ENCODE results near the gene TMEM60. TPM values are rescaled to one million over a fixed set of nuclear protein-coding genes. Genes with fewer than 3 reads are reported as not detected.
"Not testable (repeated sequence)": the region's sequence is repeated elsewhere in the genome, so short reads cannot be mapped to it uniquely, and the experiment has no call there.

TMEM60 gene
- polyA plus RNA-seq, 4 donors, result 12.3 to 31.9 (median 17.2) TPM

DNA sequence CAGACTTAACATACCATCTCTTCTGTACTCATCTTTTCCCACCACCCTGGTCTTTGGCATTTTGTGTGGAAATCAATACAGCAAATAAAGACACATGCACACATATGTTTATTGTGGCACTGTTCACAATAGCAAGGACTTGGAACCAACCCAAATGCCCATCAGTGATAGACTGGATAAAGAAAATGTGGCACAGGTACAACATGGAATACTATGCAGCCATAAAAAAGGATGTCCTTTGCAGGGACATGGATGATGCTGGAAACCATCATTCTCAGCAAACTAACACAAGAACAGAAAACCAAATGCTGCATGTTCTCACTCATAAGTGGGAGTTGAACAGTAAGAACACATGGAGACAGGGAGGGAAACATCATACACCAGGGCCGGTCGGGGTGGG lies 38.2 kb upstream of the TMEM60 start:
- H3K4me3 ChIP-seq (ENCODE audit: low read depth in 1 of 3, low read length in 3 of 3); H3K27me3 ChIP-seq (ENCODE audit: control insufficient read depth in 3 of 3, insufficient read depth in 3 of 3, low read length in 3 of 3); FAIRE-seq; DNase-seq; H3K27ac ChIP-seq (ENCODE audit: low read depth in 1 of 3, low read length in 2 of 3); H3K36me3 ChIP-seq (ENCODE audit: control insufficient read depth in 3 of 3, insufficient read depth in 2 of 3, low read depth in 1 of 3, low read length in 3 of 3); H3K4me1 ChIP-seq (ENCODE audit: control insufficient read depth in 3 of 3, insufficient read depth in 2 of 3, low read depth in 1 of 3, low read length in 2 of 3); H3K9me3 ChIP-seq (ENCODE audit: control insufficient read depth in 2 of 2, insufficient read depth in 1 of 2, low read depth in 1 of 2, low read length in 1 of 2): not testable (repeated sequence)
- 96 to 100% (median 96%) methylated on average over 2 of the region's 2 CpGs for WGBS, 3 donors

DNA sequence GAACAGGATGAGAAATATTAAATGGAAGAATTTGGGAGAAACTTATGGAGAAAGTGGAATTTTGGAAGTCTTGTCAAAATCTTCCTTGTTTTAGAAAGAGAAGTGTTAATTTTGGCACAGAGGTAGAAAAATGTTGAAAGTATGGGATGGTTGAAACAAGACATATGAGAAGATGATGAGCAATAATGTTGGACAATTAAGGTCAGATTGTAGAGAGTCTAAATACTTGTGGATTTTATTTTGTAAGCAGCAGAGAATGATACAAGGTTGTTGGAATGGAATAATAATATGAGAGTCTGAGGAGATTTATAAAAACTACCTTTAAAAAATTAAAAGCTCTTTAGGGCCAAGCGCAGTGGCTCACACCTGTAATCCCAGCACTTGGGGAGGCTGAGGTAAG lies 34.9 kb upstream of the TMEM60 start:
- Histone ChIP-seq H3K9me3 (ENCODE audit: control insufficient read depth in 2 of 2, insufficient read depth in 1 of 2, low read depth in 1 of 2, low read length in 1 of 2) (no peaks in the 10 kb centered on the region), H3K36me3 (ENCODE audit: control insufficient read depth in 3 of 3, insufficient read depth in 2 of 3, low read depth in 1 of 3, low read length in 3 of 3) (no peaks in the 10 kb centered on the region), H3K4me1 (ENCODE audit: control insufficient read depth in 3 of 3, insufficient read depth in 2 of 3, low read depth in 1 of 3, low read length in 2 of 3) (peaks cover 3 to 9% (median 3%) of the 10 kb centered on the region in 3 donors), H3K4me3 (ENCODE audit: low read depth in 1 of 3, low read length in 3 of 3) (no peak overlapping the region), H3K27ac (ENCODE audit: low read depth in 1 of 3, low read length in 2 of 3) (no peak overlapping the region), H3K27me3 (ENCODE audit: control insufficient read depth in 3 of 3, insufficient read depth in 3 of 3, low read length in 3 of 3) (no peaks in the 10 kb centered on the region)
- DNase-seq (no peak), FAIRE-seq (no peak)
- 98 to 100% (median 100%) methylated on average over 1 of the region's 1 CpG for WGBS, 3 donors

- 85 to 88% (median 85%) methylated on average over 1 of the region's 1 CpG for WGBS, 3 donors
- H3K27me3 ChIP-seq (ENCODE audit: control insufficient read depth in 3 of 3, insufficient read depth in 3 of 3, low read length in 3 of 3), result no peaks in the 10 kb centered on the region
- FAIRE-seq, result no peak
Observed at GRCh38 chr7:77831953-77832352, 33.7 kb upstream of the TMEM60 start.

DNA sequence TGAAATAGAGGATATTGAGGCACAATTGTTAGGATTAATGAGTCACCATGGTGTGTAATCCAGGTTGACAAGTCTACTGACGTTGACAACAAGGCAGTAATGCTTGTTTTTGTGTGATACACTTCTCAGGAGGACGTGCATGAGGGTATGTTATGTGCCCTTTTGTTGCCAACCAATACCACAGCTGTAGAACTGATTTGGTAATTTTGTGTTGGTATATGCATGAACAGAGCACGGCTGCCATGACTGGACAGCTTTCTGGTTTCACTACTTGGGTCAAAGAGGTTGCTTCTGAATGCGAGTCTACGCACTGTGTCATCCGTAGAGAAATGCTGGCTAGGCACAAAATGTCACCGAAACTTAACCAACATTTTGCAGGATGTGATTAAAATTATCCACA lies 33.2 kb upstream of the TMEM60 start:
- Histone ChIP-seq H3K4me1 (ENCODE audit: control insufficient read depth in 3 of 3, insufficient read depth in 2 of 3, low read depth in 1 of 3, low read length in 2 of 3) (peaks cover 0 to 9% (median 3%) of the 10 kb centered on the region in 3 donors), H3K4me3 (ENCODE audit: low read depth in 1 of 3, low read length in 3 of 3) (no peak overlapping the region), H3K36me3 (ENCODE audit: control insufficient read depth in 3 of 3, insufficient read depth in 2 of 3, low read depth in 1 of 3, low read length in 3 of 3) (no peaks in the 10 kb centered on the region), H3K27me3 (ENCODE audit: control insufficient read depth in 3 of 3, insufficient read depth in 3 of 3, low read length in 3 of 3) (no peaks in the 10 kb centered on the region), H3K27ac (ENCODE audit: low read depth in 1 of 3, low read length in 2 of 3) (peak overlapping the region in 1 of 3 donors; percentile 18), H3K9me3 (ENCODE audit: control insufficient read depth in 2 of 2, insufficient read depth in 1 of 2, low read depth in 1 of 2, low read length in 1 of 2) (peaks cover 0 to 1% of the 10 kb centered on the region in 2 donors)
- WGBS, 3 donors, result 90 to 94% (median 92%) methylated on average over 7 of the region's 7 CpGs
- FAIRE-seq (no peak), DNase-seq (no peak)

More at GRCh38 chr7:77831953-77832352, 33.7 kb upstream of the TMEM60 start:
- H3K4me3 ChIP-seq (ENCODE audit: low read depth in 1 of 3, low read length in 3 of 3), result no peak overlapping the region
- peaks cover 0 to 9% (median 3%) of the 10 kb centered on the region in 3 donors for H3K4me1 ChIP-seq (ENCODE audit: control insufficient read depth in 3 of 3, insufficient read depth in 2 of 3, low read depth in 1 of 3, low read length in 2 of 3)
- H3K27ac ChIP-seq (ENCODE audit: low read depth in 1 of 3, low read length in 2 of 3), result no peak overlapping the region
- no peaks in the 10 kb centered on the region for H3K36me3 ChIP-seq (ENCODE audit: control insufficient read depth in 3 of 3, insufficient read depth in 2 of 3, low read depth in 1 of 3, low read length in 3 of 3)
- DNase-seq, result no peak
- H3K9me3 ChIP-seq (ENCODE audit: control insufficient read depth in 2 of 2, insufficient read depth in 1 of 2, low read depth in 1 of 2, low read length in 1 of 2), result no peaks in the 10 kb centered on the region

DNA sequence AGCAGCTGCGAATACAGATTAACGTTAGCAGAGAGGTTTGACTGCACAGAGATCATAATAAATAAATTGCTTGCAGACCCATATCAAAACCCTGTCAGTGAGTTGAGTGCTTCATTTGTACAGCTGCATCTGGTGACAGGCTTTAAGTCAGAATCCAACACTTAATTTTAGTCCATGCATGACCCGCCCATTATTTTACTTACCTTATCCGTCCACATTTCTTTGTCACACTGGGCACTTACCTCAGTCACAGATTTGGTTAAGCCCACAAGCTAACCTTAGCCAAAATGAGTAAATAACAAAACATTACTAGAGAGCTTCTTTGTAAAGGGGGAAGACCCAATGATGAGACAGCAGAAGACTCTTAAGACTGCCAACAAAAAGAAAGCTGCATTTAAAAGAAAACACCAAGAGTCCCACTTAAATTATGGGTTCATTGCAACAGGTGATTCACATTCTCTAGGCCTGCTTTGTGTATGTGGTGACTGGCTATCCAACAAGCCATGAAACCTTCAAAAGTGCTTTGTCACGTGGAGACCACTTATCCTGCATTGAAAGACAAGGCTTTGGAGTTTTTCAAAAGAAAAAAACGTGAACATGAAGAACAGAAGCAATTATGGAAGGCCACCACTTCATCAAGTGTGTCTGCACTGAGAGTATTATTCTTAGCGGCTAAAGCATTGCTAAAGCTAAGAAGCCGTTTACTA lies 32.6 kb upstream of the TMEM60 start:
- Histone ChIP-seq H3K4me1 (ENCODE audit: control insufficient read depth in 3 of 3, insufficient read depth in 2 of 3, low read depth in 1 of 3, low read length in 2 of 3) (peaks cover 0 to 9% (median 3%) of the 10 kb centered on the region in 3 donors), H3K4me3 (ENCODE audit: low read depth in 1 of 3, low read length in 3 of 3) (peak overlapping the region in 1 of 3 donors; percentile 5), H3K36me3 (ENCODE audit: control insufficient read depth in 3 of 3, insufficient read depth in 2 of 3, low read depth in 1 of 3, low read length in 3 of 3) (no peaks in the 10 kb centered on the region), H3K27me3 (ENCODE audit: control insufficient read depth in 3 of 3, insufficient read depth in 3 of 3, low read length in 3 of 3) (no peaks in the 10 kb centered on the region), H3K9me3 (ENCODE audit: control insufficient read depth in 2 of 2, insufficient read depth in 1 of 2, low read depth in 1 of 2, low read length in 1 of 2) (peaks cover 0 to 4% of the 10 kb centered on the region in 2 donors), H3K27ac (ENCODE audit: low read depth in 1 of 3, low read length in 2 of 3) (no peak overlapping the region)
- WGBS, 3 donors, result 88 to 94% (median 92%) methylated on average over 8 of the region's 8 CpGs
- DNase-seq (no peak), FAIRE-seq (no peak)

GRCh38 chr7:77827999-77828398 lies 29.8 kb upstream of the TMEM60 start:
- DNase-seq (no peak), FAIRE-seq (no peak)
- no peaks in the 10 kb centered on the region for H3K4me1 ChIP-seq (ENCODE audit: control insufficient read depth in 3 of 3, insufficient read depth in 2 of 3, low read depth in 1 of 3, low read length in 2 of 3)
- H3K36me3 ChIP-seq (ENCODE audit: control insufficient read depth in 3 of 3, insufficient read depth in 2 of 3, low read depth in 1 of 3, low read length in 3 of 3), result no peaks in the 10 kb centered on the region
- H3K9me3 ChIP-seq (ENCODE audit: control insufficient read depth in 2 of 2, insufficient read depth in 1 of 2, low read depth in 1 of 2, low read length in 1 of 2), result peaks cover 0 to 19% of the 10 kb centered on the region in 2 donors
- H3K27me3 ChIP-seq (ENCODE audit: control insufficient read depth in 3 of 3, insufficient read depth in 3 of 3, low read length in 3 of 3), result no peaks in the 10 kb centered on the region
- no peak overlapping the region for H3K4me3 ChIP-seq (ENCODE audit: low read depth in 1 of 3, low read length in 3 of 3)
- no peak overlapping the region for H3K27ac ChIP-seq (ENCODE audit: low read depth in 1 of 3, low read length in 2 of 3)
- 44 to 54% (median 52%) methylated on average over 2 of the region's 2 CpGs for WGBS, 3 donors

GRCh38 chr7:77826300-77826699 lies 28.1 kb upstream of the TMEM60 start:
- H3K27ac ChIP-seq (ENCODE audit: low read depth in 1 of 3, low read length in 2 of 3), result no peak overlapping the region
- no peaks in the 10 kb centered on the region for H3K4me1 ChIP-seq (ENCODE audit: control insufficient read depth in 3 of 3, insufficient read depth in 2 of 3, low read depth in 1 of 3, low read length in 2 of 3)
- H3K27me3 ChIP-seq (ENCODE audit: control insufficient read depth in 3 of 3, insufficient read depth in 3 of 3, low read length in 3 of 3), result no peaks in the 10 kb centered on the region
- 85 to 98% (median 93%) methylated on average over 2 of the region's 2 CpGs for WGBS, 3 donors
- H3K36me3 ChIP-seq (ENCODE audit: control insufficient read depth in 3 of 3, insufficient read depth in 2 of 3, low read depth in 1 of 3, low read length in 3 of 3), result peaks cover 0 to 8% (median 2%) of the 10 kb centered on the region in 3 donors
- DNase-seq, result no peak
- H3K9me3 ChIP-seq (ENCODE audit: control insufficient read depth in 2 of 2, insufficient read depth in 1 of 2, low read depth in 1 of 2, low read length in 1 of 2), result peaks cover 7 to 33% of the 10 kb centered on the region in 2 donors
- no peak overlapping the region for H3K4me3 ChIP-seq (ENCODE audit: low read depth in 1 of 3, low read length in 3 of 3)
- no peak for FAIRE-seq

GRCh38 chr7:77825131-77825530 lies 26.9 kb upstream of the TMEM60 start:
- Histone ChIP-seq H3K27ac (ENCODE audit: low read depth in 1 of 3, low read length in 2 of 3) (no peak overlapping the region), H3K9me3 (ENCODE audit: control insufficient read depth in 2 of 2, insufficient read depth in 1 of 2, low read depth in 1 of 2, low read length in 1 of 2) (peaks cover 7 to 41% of the 10 kb centered on the region in 2 donors), H3K36me3 (ENCODE audit: control insufficient read depth in 3 of 3, insufficient read depth in 2 of 3, low read depth in 1 of 3, low read length in 3 of 3) (peaks cover 0 to 9% (median 2%) of the 10 kb centered on the region in 3 donors), H3K27me3 (ENCODE audit: control insufficient read depth in 3 of 3, insufficient read depth in 3 of 3, low read length in 3 of 3) (no peaks in the 10 kb centered on the region), H3K4me1 (ENCODE audit: control insufficient read depth in 3 of 3, insufficient read depth in 2 of 3, low read depth in 1 of 3, low read length in 2 of 3) (no peaks in the 10 kb centered on the region), H3K4me3 (ENCODE audit: low read depth in 1 of 3, low read length in 3 of 3) (no peak overlapping the region)
- DNase-seq (no peak), FAIRE-seq (no peak)
- 93 to 97% (median 94%) methylated on average over 3 of the region's 3 CpGs for WGBS, 3 donors

DNA sequence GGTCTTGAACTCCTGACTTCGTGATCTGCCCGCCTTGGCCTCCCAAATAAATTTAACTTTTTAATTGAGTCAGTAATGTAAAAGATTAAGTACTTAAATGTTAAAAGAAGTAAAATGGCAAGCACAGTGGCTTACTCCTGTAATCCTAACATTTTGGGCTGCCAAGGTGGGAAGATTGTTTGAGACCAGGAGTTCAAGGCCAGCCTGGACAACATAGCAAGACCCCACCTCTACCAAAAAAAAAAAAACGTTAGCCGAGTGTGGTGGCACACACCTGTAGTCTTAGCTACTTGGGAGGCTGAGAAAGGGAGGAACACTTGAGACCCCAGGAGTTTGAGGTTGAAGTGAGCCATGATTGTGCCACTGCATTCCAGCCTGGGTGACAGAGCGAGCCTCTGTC lies 26.4 kb upstream of the TMEM60 start:
- Histone ChIP-seq H3K4me3 (ENCODE audit: low read depth in 1 of 3, low read length in 3 of 3) (no peak overlapping the region), H3K4me1 (ENCODE audit: control insufficient read depth in 3 of 3, insufficient read depth in 2 of 3, low read depth in 1 of 3, low read length in 2 of 3) (no peaks in the 10 kb centered on the region), H3K36me3 (ENCODE audit: control insufficient read depth in 3 of 3, insufficient read depth in 2 of 3, low read depth in 1 of 3, low read length in 3 of 3) (peaks cover 0 to 9% (median 2%) of the 10 kb centered on the region in 3 donors), H3K9me3 (ENCODE audit: control insufficient read depth in 2 of 2, insufficient read depth in 1 of 2, low read depth in 1 of 2, low read length in 1 of 2) (peaks cover 7 to 46% of the 10 kb centered on the region in 2 donors), H3K27ac (ENCODE audit: low read depth in 1 of 3, low read length in 2 of 3) (no peak overlapping the region), H3K27me3 (ENCODE audit: control insufficient read depth in 3 of 3, insufficient read depth in 3 of 3, low read length in 3 of 3) (no peaks in the 10 kb centered on the region)
- no peak for FAIRE-seq
- WGBS, 3 donors, result 93 to 97% (median 95%) methylated on average over 5 of the region's 5 CpGs
- DNase-seq, result no peak
